Ishikawa (cell line): ENCODE measurements around the gene FTO.

ENCODE experiments used
- CEBPB ChIP-seq: IDR thresholded peaks from 2 replicates; pipeline ENCODE4 v1.6.1; 2012
- CREB1 ChIP-seq: IDR thresholded peaks from 2 replicates; pipeline ENCODE4 v1.6.1; 2012; ENCODE audit warnings: low read depth
- EGR1 ChIP-seq: IDR thresholded peaks from 2 replicates; pipeline ENCODE4 v1.6.1; 2012
- EP300 ChIP-seq: IDR thresholded peaks from 2 replicates; pipeline ENCODE4 v1.6.1; 2012; ENCODE audit warnings: borderline replicate concordance
- FOXM1 ChIP-seq: IDR thresholded peaks from 2 replicates; pipeline ENCODE4 v1.6.1; 2012; ENCODE audit warnings: low read depth, borderline replicate concordance
- MAX ChIP-seq: IDR thresholded peaks from 2 replicates; pipeline ENCODE4 v1.6.1; 2012
- NFIC ChIP-seq: IDR thresholded peaks from 2 replicates; pipeline ENCODE4 v1.6.1; 2012
- RAD21 ChIP-seq: IDR thresholded peaks from 2 replicates; pipeline ENCODE4 v1.6.1; 2012; ENCODE audit warnings: low read depth
- REST ChIP-seq: IDR thresholded peaks from 2 replicates; pipeline ENCODE4 v1.6.1; 2012; ENCODE audit warnings: low read depth, mild to moderate bottlenecking
- TAF1 ChIP-seq: IDR thresholded peaks from 2 replicates; pipeline ENCODE4 v1.6.1; 2012; ENCODE audit warnings: low read depth, mild to moderate bottlenecking
- TCF12 ChIP-seq: IDR thresholded peaks from 2 replicates; pipeline ENCODE4 v1.6.1; 2012; ENCODE audit warnings: low read depth
- TEAD4 ChIP-seq: IDR thresholded peaks from 2 replicates; pipeline ENCODE4 v1.6.1; 2012
- USF1 ChIP-seq: IDR thresholded peaks from 2 replicates; pipeline ENCODE4 v1.6.1; 2012
- YY1 ChIP-seq: IDR thresholded peaks from 2 replicates; pipeline ENCODE4 v1.6.1; 2012; ENCODE audit warnings: low read depth
- ZBTB7A ChIP-seq: IDR thresholded peaks from 2 replicates; pipeline ENCODE4 v1.6.1; 2012; ENCODE audit warnings: low read depth

Gene FTO

GRCh38 chr16:53894686-53895085, 190.7 kb downstream of the FTO start:
- TF ChIP-seq TAF1 = no peak
- no peak for TF ChIP-seq EP300
- TF ChIP-seq CREB1 = no peak
- TF ChIP-seq TCF12 = no peak
- TF ChIP-seq ZBTB7A = no peak
- no peak for TF ChIP-seq TEAD4
- TF ChIP-seq YY1 = no peak

- no peak for TF ChIP-seq EGR1
- TF ChIP-seq YY1 = no peak
Observed at GRCh38 chr16:53895433-53895832, 191.5 kb downstream of the FTO start.

GRCh38 chr16:53895851-53896250, 191.9 kb downstream of the FTO start:
- no peak for TF ChIP-seq FOXM1
- no peak for TF ChIP-seq TCF12
- no peak for TF ChIP-seq MAX
- no peak for TF ChIP-seq EP300
- TF ChIP-seq CREB1 = no peak
- TF ChIP-seq EGR1 = no peak
- no peak for TF ChIP-seq ZBTB7A
- no peak for TF ChIP-seq REST
- TF ChIP-seq TAF1 = no peak
- no peak for TF ChIP-seq RAD21
- TF ChIP-seq NFIC = no peak
- TF ChIP-seq CEBPB = no peak
- no peak for TF ChIP-seq YY1
- TF ChIP-seq USF1 = no peak
- TF ChIP-seq TEAD4 = no peak

- no peak for TF ChIP-seq EGR1
- TF ChIP-seq ZBTB7A = no peak
- TF ChIP-seq FOXM1 = no peak
- no peak for TF ChIP-seq NFIC
- TF ChIP-seq CEBPB = no peak
- no peak for TF ChIP-seq EP300
- TF ChIP-seq USF1 = no peak
- TF ChIP-seq YY1 = no peak
- TF ChIP-seq TAF1 = no peak
- TF ChIP-seq CREB1 = no peak
- TF ChIP-seq TCF12 = no peak
- TF ChIP-seq MAX = no peak
- no peak for TF ChIP-seq RAD21
Observed at GRCh38 chr16:53896722-53897121, 192.8 kb downstream of the FTO start.

GRCh38 chr16:53898993-53899392, 195.0 kb downstream of the FTO start:
- TF ChIP-seq FOXM1 = no peak
- no peak for TF ChIP-seq EGR1
- no peak for TF ChIP-seq ZBTB7A
- no peak for TF ChIP-seq REST
- no peak for TF ChIP-seq TAF1
- no peak for TF ChIP-seq NFIC
- no peak for TF ChIP-seq RAD21
- no peak for TF ChIP-seq MAX
- no peak for TF ChIP-seq EP300
- TF ChIP-seq USF1 = no peak
- TF ChIP-seq TCF12 = no peak
- TF ChIP-seq CEBPB = no peak

GRCh38 chr16:53899431-53899830, 195.5 kb downstream of the FTO start:
- TF ChIP-seq TAF1 (no peak), CEBPB (no peak), YY1 (no peak)
